Inflammatory macrophage (primary cell): Measurements from ENCODE around the gene RHEB.
"Not testable (repeated sequence)": the region's sequence is repeated elsewhere in the genome, so short reads cannot be mapped to it uniquely, and the experiment has no call there.

ENCODE experiments used
- DNase-seq, 2 donors: peaks; one replicate each; pipeline ENCODE4 v3.0.0-alpha.2; 2020 to 2022
- total RNA-seq, 18 experiments: gene quantifications; one replicate each; lab custom pipeline; 2026; ENCODE audit warnings: mixed read lengths in 6 of 18, inconsistent platforms in 2 of 18; lab: John Stamatoyannopoulos, UW

Gene RHEB
- 79.9 to 145 (median 124) reads per million in 18 experiments for total RNA-seq

- peak; percentile 99 to 100 for DNase-seq
These were observed at the start of gene RHEB for GRCh38 chr7:151519765-151520418. Gene RHEB, minus strand, starts transcription at chr7:151519895. Its CDS starts 384 bp downstream, at chr7:151519511.

GRCh38 chr7:151566897-151567320 lies 47.2 kb upstream of the RHEB start:
- peak; percentile 56 to 64 for DNase-seq

- no peak for DNase-seq
These were observed 45.8 kb upstream of the RHEB start for GRCh38 chr7:151565541-151565940.

GRCh38 chr7:151560243-151560642 lies 40.5 kb upstream of the RHEB start:
- DNase-seq: no peak

GRCh38 chr7:151559557-151560183 lies 40.0 kb upstream of the RHEB start:
- no peak for DNase-seq

GRCh38 chr7:151558575-151558974 lies 38.9 kb upstream of the RHEB start:
- DNase-seq: no peak

GRCh38 chr7:151556592-151556991 lies 36.9 kb upstream of the RHEB start:
- no peak for DNase-seq

- DNase-seq: no peak
These were observed 33.7 kb upstream of the RHEB start for GRCh38 chr7:151553356-151553755.

- DNase-seq: no peak
These were observed 32.8 kb upstream of the RHEB start for GRCh38 chr7:151552352-151553028.

- DNase-seq: no peak
These were observed 32.1 kb upstream of the RHEB start for GRCh38 chr7:151551820-151552219.

GRCh38 chr7:151550656-151551286 lies 31.1 kb upstream of the RHEB start:
- no peak for DNase-seq

GRCh38 chr7:151549644-151550043 lies 29.9 kb upstream of the RHEB start:
- DNase-seq: no peak

GRCh38 chr7:151549083-151549482 lies 29.4 kb upstream of the RHEB start:
- DNase-seq: peak in 1 of 2 donors; percentile 19

GRCh38 chr7:151544183-151544582 lies 24.5 kb upstream of the RHEB start:
- no peak for DNase-seq

- DNase-seq: no peak
These were observed 23.0 kb upstream of the RHEB start for GRCh38 chr7:151542606-151543130.

GRCh38 chr7:151541709-151542499 lies 22.2 kb upstream of the RHEB start:
- DNase-seq: no peak

GRCh38 chr7:151540146-151540545 lies 20.5 kb upstream of the RHEB start:
- no peak for DNase-seq

- no peak for DNase-seq
These were observed 19.5 kb upstream of the RHEB start for GRCh38 chr7:151539088-151539671.

- DNase-seq: no peak
These were observed 18.3 kb upstream of the RHEB start for GRCh38 chr7:151537818-151538561.

GRCh38 chr7:151536178-151536577 lies 16.5 kb upstream of the RHEB start:
- not testable (repeated sequence) for DNase-seq

GRCh38 chr7:151529842-151530241 lies 10.1 kb upstream of the RHEB start:
- DNase-seq: no peak
